ENCODE results near the gene DNAL4.

GRCh38 chr22:38753948-38754750 is 39.8 kb downstream of the DNAL4 start:
- TF ChIP-seq EZH2 (IDR thresholded peaks at IDR 0.05; ENCODE audit: borderline replicate concordance, low read depth, low read length, severe bottlenecking) (no peak), CTCF (IDR thresholded peaks at IDR 0.05; ENCODE audit: borderline replicate concordance, extremely low read depth, low read length, poor library complexity, severe bottlenecking) (no peak)
